ENCODE results near the gene ANKRD37. TPM values are rescaled to one million over a fixed set of nuclear protein-coding genes. Genes with fewer than 3 reads are reported as not detected.

The ANKRD37 gene
- polyA plus RNA-seq, 1 donor from 2014 or later = 16.5 TPM

GRCh38 chr4:185392156-185392555, 4.5 kb upstream of the ANKRD37 start:
- no peaks in the 10 kb centered on the region for H3K27me3 Mint-ChIP-seq
- H3K36me3 Mint-ChIP-seq = peaks cover 2% of the 10 kb centered on the region
- H3K4me1 Mint-ChIP-seq = peaks cover 26 to 30% (median 29%) of the 10 kb centered on the region in 3 donors
- peak overlapping the region in 1 of 4 donors; percentile 52 for H3K4me3 Mint-ChIP-seq
- peak overlapping the region in 2 of 3 donors; percentile 16 to 34 for H3K27ac Mint-ChIP-seq
- H3K9me3 Mint-ChIP-seq = no peaks in the 10 kb centered on the region

GRCh38 chr4:185394568-185395237, 1.9 kb upstream of the ANKRD37 start:
- Mint-ChIP-seq H3K4me3 (peak overlapping the region; percentile 95 to 98 (median 96)), H3K36me3 (no peaks in the 10 kb centered on the region), H3K9me3 (no peaks in the 10 kb centered on the region), H3K27me3 (no peaks in the 10 kb centered on the region), H3K4me1 (peaks cover 39 to 44% (median 42%) of the 10 kb centered on the region in 3 donors), H3K27ac (peak overlapping the region; percentile 74 to 98 (median 94))

- H3K27me3 Mint-ChIP-seq = no peaks in the 10 kb centered on the region
- H3K4me1 Mint-ChIP-seq = peaks cover 38 to 44% (median 42%) of the 10 kb centered on the region in 3 donors
- no peaks in the 10 kb centered on the region for H3K36me3 Mint-ChIP-seq
- peak within 1 kb of the TSS; percentile 95 to 98 (median 96) for H3K4me3 Mint-ChIP-seq
- H3K27ac Mint-ChIP-seq = peak within 1 kb of the TSS; percentile 94 to 98 (median 98)
- no peaks in the 10 kb centered on the region for H3K9me3 Mint-ChIP-seq
These were observed 1.2 kb upstream of the ANKRD37 start, which contains the start of gene LRP2BP for GRCh38 chr4:185395238-185395955. Gene LRP2BP, minus strand, starts transcription at chr4:185395924. Its CDS starts 17,738 bp downstream, at chr4:185378186.

GRCh38 chr4:185395956-185396723, 501 bp upstream of the ANKRD37 start:
- H3K4me3 Mint-ChIP-seq = peak overlapping the region; percentile 95 to 98 (median 96)
- no peaks in the 10 kb centered on the region for H3K9me3 Mint-ChIP-seq
- H3K27me3 Mint-ChIP-seq = no peaks in the 10 kb centered on the region
- H3K36me3 Mint-ChIP-seq = peaks cover 3% of the 10 kb centered on the region
- H3K27ac Mint-ChIP-seq = peak overlapping the region; percentile 94 to 98 (median 98)
- peaks cover 38 to 42% (median 42%) of the 10 kb centered on the region in 3 donors for H3K4me1 Mint-ChIP-seq

- Mint-ChIP-seq H3K36me3 (peaks cover 4% of the 10 kb centered on the region), H3K4me3 (peak overlapping the region in 2 of 4 donors; percentile 39 to 98), H3K27me3 (no peaks in the 10 kb centered on the region), H3K9me3 (no peaks in the 10 kb centered on the region), H3K27ac (peak overlapping the region in 2 of 3 donors; percentile 31 to 98), H3K4me1 (peaks cover 25 to 32% (median 27%) of the 10 kb centered on the region in 3 donors)
These were observed 2.0 kb downstream of the ANKRD37 start for GRCh38 chr4:185398618-185399017.

- Mint-ChIP-seq H3K4me3 (peak overlapping the region in 1 of 4 donors; percentile 98), H3K27me3 (no peaks in the 10 kb centered on the region), H3K27ac (peak overlapping the region in 1 of 3 donors; percentile 98), H3K36me3 (peaks cover 6% of the 10 kb centered on the region), H3K9me3 (no peaks in the 10 kb centered on the region), H3K4me1 (peaks cover 22 to 27% (median 25%) of the 10 kb centered on the region in 3 donors)
These were observed 2.8 kb downstream of the ANKRD37 start for GRCh38 chr4:185399466-185399865.

GRCh38 chr4:185404031-185404430, 7.4 kb downstream of the ANKRD37 start:
- Mint-ChIP-seq H3K4me1 (peaks cover 4 to 7% (median 6%) of the 10 kb centered on the region in 3 donors), H3K4me3 (no peak overlapping the region), H3K27ac (no peak overlapping the region), H3K36me3 (peaks cover 16% of the 10 kb centered on the region), H3K9me3 (no peaks in the 10 kb centered on the region), H3K27me3 (no peaks in the 10 kb centered on the region)

GRCh38 chr4:185405296-185405999, 8.8 kb downstream of the ANKRD37 start:
- Mint-ChIP-seq H3K4me1 (peaks cover 3 to 7% (median 6%) of the 10 kb centered on the region in 3 donors), H3K36me3 (peaks cover 19% of the 10 kb centered on the region), H3K4me3 (no peak overlapping the region), H3K9me3 (no peaks in the 10 kb centered on the region), H3K27me3 (no peaks in the 10 kb centered on the region), H3K27ac (peak overlapping the region in 1 of 3 donors; percentile 64)

- no peak overlapping the region for H3K4me3 Mint-ChIP-seq
- no peaks in the 10 kb centered on the region for H3K27me3 Mint-ChIP-seq
- H3K27ac Mint-ChIP-seq = no peak overlapping the region
- no peaks in the 10 kb centered on the region for H3K9me3 Mint-ChIP-seq
- peaks cover 18% of the 10 kb centered on the region for H3K36me3 Mint-ChIP-seq
- H3K4me1 Mint-ChIP-seq = peaks cover 3 to 7% (median 6%) of the 10 kb centered on the region in 3 donors
These were observed 11.8 kb downstream of the ANKRD37 start for GRCh38 chr4:185408432-185408831.

GRCh38 chr4:185411849-185412248, 15.2 kb downstream of the ANKRD37 start:
- H3K4me3 Mint-ChIP-seq = no peak overlapping the region
- no peaks in the 10 kb centered on the region for H3K27me3 Mint-ChIP-seq
- H3K36me3 Mint-ChIP-seq = peaks cover 16% of the 10 kb centered on the region
- no peaks in the 10 kb centered on the region for H3K4me1 Mint-ChIP-seq
- H3K9me3 Mint-ChIP-seq = no peaks in the 10 kb centered on the region
- H3K27ac Mint-ChIP-seq = no peak overlapping the region

GRCh38 chr4:185412412-185412811, 15.8 kb downstream of the ANKRD37 start:
- Mint-ChIP-seq H3K4me3 (no peak overlapping the region), H3K27me3 (no peaks in the 10 kb centered on the region), H3K9me3 (no peaks in the 10 kb centered on the region), H3K4me1 (peaks cover 0 to 1% (median 0%) of the 10 kb centered on the region in 3 donors), H3K36me3 (peaks cover 16% of the 10 kb centered on the region), H3K27ac (no peak overlapping the region)

- H3K4me1 Mint-ChIP-seq = peaks cover 2 to 8% (median 7%) of the 10 kb centered on the region in 3 donors
- H3K27me3 Mint-ChIP-seq = no peaks in the 10 kb centered on the region
- H3K9me3 Mint-ChIP-seq = no peaks in the 10 kb centered on the region
- no peak overlapping the region for H3K27ac Mint-ChIP-seq
- H3K36me3 Mint-ChIP-seq = peaks cover 11% of the 10 kb centered on the region
- H3K4me3 Mint-ChIP-seq = no peak overlapping the region
These were observed 20.3 kb downstream of the ANKRD37 start for GRCh38 chr4:185416955-185417354.

- Mint-ChIP-seq H3K9me3 (no peaks in the 10 kb centered on the region), H3K27ac (peak overlapping the region in 1 of 3 donors; percentile 43), H3K4me1 (peaks cover 17 to 21% (median 21%) of the 10 kb centered on the region in 3 donors), H3K27me3 (no peaks in the 10 kb centered on the region), H3K36me3 (peaks cover 5% of the 10 kb centered on the region), H3K4me3 (no peak overlapping the region)
These were observed 24.9 kb downstream of the ANKRD37 start for GRCh38 chr4:185421366-185422124.

All from IgD-negative memory B cell (primary cell).